B cell (primary cell): ENCODE data around the gene LITAFD. TPM values are rescaled to one million over a fixed set of nuclear protein-coding genes. Genes with fewer than 3 reads are reported as not detected.

Source experiments
- ATAC-seq: fragments of 200-7000 bp; cut with Tn5 transposase; one replicate; pipeline ENCODE4 v1.10.0; 2021; ENCODE audit warnings: low read depth, mild to moderate bottlenecking, moderate number of reproducible peaks, moderate library complexity
- CTCF ChIA-PET: fragments of 350-600 bp; sonication (Branson Sonifier 250); formaldehyde crosslinking; loops from one replicate; lab custom pipeline; 2021; ENCODE audit warnings: antibody characterized with exemption, inconsistent platforms; lab: Charles Lee
- POLR2A ChIA-PET: fragments of 350-600 bp; sonication (Branson Sonifier 250); formaldehyde crosslinking; loops from one replicate; lab custom pipeline; 2021; ENCODE audit warnings: antibody characterized with exemption; lab: Charles Lee
- DNase-seq: peaks from one replicate; pipeline ENCODE4 v3.0.0; 2013
- H2AFZ ChIP-seq: 2 replicates; pipeline ENCODE4 v1.6.1; 2012; ENCODE audit warnings: mild to moderate bottlenecking, low read depth, low read length; ENCODE audit not compliant: insufficient read depth, poor library complexity, severe bottlenecking
- H3K27ac ChIP-seq, 2 donors: 1 replicate in 1 of 2; 2 replicates in 1 of 2; pipeline ENCODE4 v1.5.1; 2012 to 2013; ENCODE audit warnings: low read length in 2 of 2, mild to moderate bottlenecking in 2 of 2, moderate library complexity in 1 of 2
- H3K27me3 ChIP-seq, 4 experiments: fragments of 200-600 bp in 1 of 4; sonication (generic) in 1 of 4; replicated peaks in 1 of 4; 1 replicate in 2 of 4; 2 replicates in 2 of 4; pipeline versions ENCODE4 v1.6.1 to v1.7.0; 2013 to 2016; ENCODE audit warnings: low read length in 3 of 4, mild to moderate bottlenecking in 2 of 4, mixed read lengths in 1 of 4, moderate library complexity in 1 of 4; ENCODE audit not compliant: insufficient read depth in 4 of 4, control insufficient read depth in 3 of 4; ENCODE audit errors: control extremely low read depth in 1 of 4
- H3K36me3 ChIP-seq, 2 experiments: replicated peaks in 1 of 2; 1 replicate in 1 of 2; 2 replicates in 1 of 2; pipeline versions ENCODE4 v1.6.1 to v1.7.1; 2013; ENCODE audit warnings: low read length in 1 of 2; ENCODE audit not compliant: insufficient read depth in 2 of 2, control insufficient read depth in 1 of 2; ENCODE audit errors: control extremely low read depth in 1 of 2, extremely low read depth in 1 of 2
- H3K4me1 ChIP-seq, 2 donors: fragments of 200-600 bp in 1 of 2; sonication (generic) in 1 of 2; 1 replicate in 1 of 2; 2 replicates in 1 of 2; pipeline versions ENCODE4 v1.5.1 to v1.6.1; 2013 to 2017; ENCODE audit warnings: low read length in 2 of 2; ENCODE audit not compliant: control insufficient read depth in 2 of 2, insufficient read depth in 2 of 2
- H3K4me2 ChIP-seq: replicated peaks from 2 replicates; pipeline ENCODE3; 2012; ENCODE audit warnings: mild to moderate bottlenecking, low read depth, low read length; ENCODE audit not compliant: poor library complexity, severe bottlenecking
- H3K4me3 ChIP-seq, 5 experiments: fragments of 200-600 bp in 1 of 5; sonication (generic) in 1 of 5; 1 replicate in 3 of 5; 2 replicates in 2 of 5; pipeline versions ENCODE4 v1.5.1 to v1.7.0; 2011 to 2016; ENCODE audit warnings: low read length in 4 of 5, mild to moderate bottlenecking in 4 of 5, low read depth in 2 of 5, control low read depth in 1 of 5, moderate library complexity in 1 of 5; ENCODE audit not compliant: insufficient read depth in 1 of 5; ENCODE audit errors: control extremely low read depth in 1 of 5, extremely low read depth in 1 of 5
- H3K79me2 ChIP-seq: fragments of 200-600 bp; sonication (generic); one replicate; pipeline ENCODE4 v1.6.0; 2016; ENCODE audit warnings: low read length; ENCODE audit not compliant: control insufficient read depth, insufficient read depth
- H3K9ac ChIP-seq: fragments of 200-600 bp; sonication (generic); 2 replicates; pipeline ENCODE4 v1.6.1; 2017; ENCODE audit warnings: mild to moderate bottlenecking, low read length, moderate library complexity
- H3K9me3 ChIP-seq, 3 donors: one replicate each; pipeline versions ENCODE4 v1.6.1 to v1.7.1; 2013; ENCODE audit warnings: low read length in 2 of 3; ENCODE audit not compliant: control insufficient read depth in 2 of 3, insufficient read depth in 1 of 3; ENCODE audit errors: control extremely low read depth in 1 of 3
- H4K20me1 ChIP-seq: 2 replicates; pipeline ENCODE4 v1.6.0; 2012; ENCODE audit warnings: mild to moderate bottlenecking, low read length; ENCODE audit not compliant: insufficient read depth, control insufficient read depth, poor library complexity, severe bottlenecking
- H3K27ac Mint-ChIP-seq: one replicate; pipeline ENCODE4 v1.8.0; 2021; ENCODE audit warnings: mixed read lengths
- H3K27me3 Mint-ChIP-seq: one replicate; pipeline ENCODE4 v1.8.0; 2021; ENCODE audit warnings: mixed read lengths
- H3K4me1 Mint-ChIP-seq: one replicate; pipeline ENCODE4 v1.8.0; 2021; ENCODE audit warnings: mixed read lengths
- H3K4me3 Mint-ChIP-seq: one replicate; pipeline ENCODE4 v1.8.0; 2021; ENCODE audit warnings: mixed read lengths
- H3K9me3 Mint-ChIP-seq: one replicate; pipeline ENCODE4 v1.8.0; 2022; ENCODE audit warnings: mixed read lengths; ENCODE audit not compliant: insufficient read depth
- CTCF ChIP-seq: fragments of 200-600 bp; IDR thresholded peaks from one replicate; pipeline ENCODE4 v1.8.0; 2022; ENCODE audit warnings: antibody characterized with exemption, mild to moderate bottlenecking
- EZH2 ChIP-seq: IDR thresholded peaks from 2 replicates; pipeline ENCODE4 v1.6.1; 2012; ENCODE audit warnings: borderline replicate concordance, low read depth, mild to moderate bottlenecking, moderate library complexity, low read length; ENCODE audit not compliant: insufficient read depth, poor library complexity, severe bottlenecking
- WGBS: methylation state at CpG from one replicate; pipeline ENCODE4 v1.1.5; 2013; ENCODE audit warnings: missing lambda C conversion rate; ENCODE audit not compliant: insufficient coverage; 5-methylcytosine and 5-hydroxymethylcytosine counted together
- intact Hi-C: fragments of 100-400 bp; cut with micrococcal nuclease; formaldehyde crosslinking; loops from one replicate; pipeline ENCODE4 v1.10.0; 2022
- polyA plus RNA-seq: library from polyadenylated mRNA; depleted of rRNA; stranded (reverse); fragments of >200 nt; gene quantifications from 2 replicates; pipeline ENCODE4 v1.2.3, GENCODE V29; 2012
- total RNA-seq, 2 donors: library from RNA; stranded (reverse); fragments of 120-200 nt in 1 of 2; gene quantifications; 1 replicate in 1 of 2; 2 replicates in 1 of 2; pipeline versions ENCODE4 v1.2.3 to v1.2.4, GENCODE V29; 2013 to 2022

Gene LITAFD
- total and polyA plus RNA-seq, 2 donors (not counting 1 experiment from before 2014, with no cell fraction given): not detected

DNA sequence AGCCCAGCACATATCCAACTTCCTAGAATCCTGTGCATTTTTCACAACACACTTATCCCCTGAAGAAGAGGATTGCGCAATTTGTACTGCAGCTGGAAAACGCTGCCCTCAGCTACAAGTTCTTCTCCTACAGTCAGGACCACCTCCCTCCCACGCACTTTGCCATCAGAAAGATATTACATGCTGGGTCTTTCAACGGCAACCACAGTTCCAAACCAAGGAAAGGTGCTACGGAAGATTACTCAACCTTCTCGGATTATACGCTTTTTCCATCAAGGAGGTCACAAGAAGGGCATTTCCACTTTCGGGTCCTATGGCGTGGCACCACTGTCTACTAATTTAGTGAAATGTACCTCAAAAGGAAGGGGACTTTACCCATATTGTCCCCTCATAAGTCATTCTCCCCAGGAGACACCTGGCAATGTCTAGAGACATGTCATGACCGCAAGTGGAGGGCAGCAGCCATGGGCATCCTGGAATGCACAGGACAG, 46.4 kb downstream of the LITAFD start:
- ATAC-seq: no peak
- H3K27ac Mint-ChIP-seq: no peak overlapping the region

More for the DNA sequence above, 46.4 kb downstream of the LITAFD start:
- ChIA-PET CTCF (interaction anchor here (1.4 kb wide), 1 partner anchor 8 kb away, joined by 4 read pairs; no protein-coding TSS in a partner anchor), POLR2A (no interaction called here)
- H3K9me3 Mint-ChIP-seq: no peaks in the 10 kb centered on the region
- H3K36me3 ChIP-seq: peaks cover 16 to 46% of the 10 kb centered on the region in 2 experiments
- peaks cover 12 to 21% of the 10 kb centered on the region in 2 donors for H3K4me1 ChIP-seq
- no peak overlapping the region for H3K4me3 Mint-ChIP-seq
- no peak for DNase-seq
- H3K9ac ChIP-seq: no peak overlapping the region
- no peak overlapping the region for H3K4me2 ChIP-seq
- peaks cover 59% of the 10 kb centered on the region for H3K4me1 Mint-ChIP-seq
- no peaks in the 10 kb centered on the region for H3K9me3 ChIP-seq
- no peaks in the 10 kb centered on the region for H3K27me3 Mint-ChIP-seq
- H3K27me3 ChIP-seq: no peaks in the 10 kb centered on the region
- no peak overlapping the region for H3K27ac ChIP-seq
- peaks cover 99% of the 10 kb centered on the region for H3K79me2 ChIP-seq
- intact Hi-C loops: loop anchor here (5.0 kb wide), 1 partner anchor 34 kb away; the partner anchor contains the start of gene USP7
- H2AFZ ChIP-seq: no peak overlapping the region
- peaks cover 100% of the 10 kb centered on the region for H4K20me1 ChIP-seq
- TF ChIP-seq EZH2: no peak
- no peak for TF ChIP-seq CTCF
- H3K4me3 ChIP-seq: no peak overlapping the region
- WGBS: 63% methylated on average over 8 of the region's 10 CpGs
